OCI-LY7 (cell line): ENCODE results near the gene GP1BA. TPM values are rescaled to one million over a fixed set of nuclear protein-coding genes. Genes with fewer than 3 reads are reported as not detected.

Experiments
- BruUV-seq: library from RNA; stranded (reverse); fragments of 400-500 nt; replicated peaks from 2 replicates; lab custom pipeline; 2021; lab: Mats Ljungman, UMichigan
- CTCF ChIA-PET: fragments of 300-600 bp; sonication (Branson Sonifier 250); formaldehyde crosslinking; loops from one replicate; lab custom pipeline; 2022; ENCODE audit warnings: antibody characterized with exemption; ENCODE audit not compliant: unreplicated experiment; lab: Charles Lee
- POLR2A ChIA-PET: fragments of 300-600 bp; sonication (Branson Sonifier 250); formaldehyde crosslinking; loops from one replicate; lab custom pipeline; 2022; ENCODE audit warnings: antibody characterized with exemption; lab: Charles Lee
- DNase-seq: peaks from one replicate; pipeline ENCODE4 v3.0.0-alpha.2; 2015; ENCODE audit warnings: low spot score
- H2AFZ ChIP-seq: fragments of 200-600 bp; sonication (generic), shearing (Covaris generic); 2 replicates; pipeline ENCODE4 v1.6.1; 2014; ENCODE audit warnings: mild to moderate bottlenecking, antibody characterized with exemption, low read length, moderate library complexity
- H3K27ac ChIP-seq: fragments of 200-600 bp; sonication (generic); 2 replicates; pipeline ENCODE4 v1.5.1; 2014; ENCODE audit warnings: mixed run types, low read depth, mild to moderate bottlenecking, moderate library complexity, low read length, inconsistent platforms; ENCODE audit not compliant: poor library complexity, severe bottlenecking
- H3K36me3 ChIP-seq: fragments of 200-600 bp; sonication (generic); 2 replicates; pipeline ENCODE4 v1.6.1; 2014; ENCODE audit warnings: mild to moderate bottlenecking, antibody characterized with exemption, low read length, moderate library complexity, mixed read lengths; ENCODE audit not compliant: insufficient read depth
- H3K4me1 ChIP-seq: fragments of 200-600 bp; sonication (generic); 2 replicates; pipeline ENCODE4 v1.5.1; 2014; ENCODE audit warnings: mild to moderate bottlenecking, low read length; ENCODE audit not compliant: insufficient read depth, poor library complexity, severe bottlenecking
- H3K4me2 ChIP-seq: fragments of 200-600 bp; sonication (generic); 2 replicates; pipeline ENCODE4 v1.6.1; 2014; ENCODE audit warnings: mild to moderate bottlenecking, low read length
- H3K4me3 ChIP-seq: fragments of 200-600 bp; sonication (generic); 2 replicates; pipeline ENCODE4 v1.5.1; 2014; ENCODE audit warnings: mild to moderate bottlenecking, low read depth, low read length; ENCODE audit not compliant: poor library complexity, severe bottlenecking
- H3K79me2 ChIP-seq: fragments of 200-600 bp; sonication (generic); 2 replicates; pipeline ENCODE4 v1.6.1; 2016; ENCODE audit warnings: low read depth, mild to moderate bottlenecking, low read length, moderate library complexity, mixed read lengths; ENCODE audit not compliant: insufficient read depth
- H3K9me2 ChIP-seq: fragments of 200-600 bp; sonication (generic); 2 replicates; pipeline ENCODE4 v1.6.1; 2016; ENCODE audit warnings: mild to moderate bottlenecking, low read length, mixed read lengths; ENCODE audit not compliant: insufficient read depth
- H3K9me3 ChIP-seq: fragments of 200-600 bp; sonication (generic); 2 replicates; pipeline ENCODE4 v1.6.1; 2014; ENCODE audit warnings: mild to moderate bottlenecking, mixed run types, low read length, mixed read lengths
- H4K20me1 ChIP-seq: fragments of 200-600 bp; sonication (generic); 2 replicates; pipeline ENCODE4 v1.6.1; 2014; ENCODE audit warnings: mild to moderate bottlenecking, antibody characterized with exemption, low read length, moderate library complexity, mixed read lengths; ENCODE audit not compliant: insufficient read depth
- EZH2phosphoT487 ChIP-seq: fragments of 200-600 bp; sonication (generic); IDR thresholded peaks from 2 replicates; pipeline ENCODE4 v1.6.1; 2018; ENCODE audit warnings: low read depth, borderline replicate concordance, mild to moderate bottlenecking, mixed run types, antibody characterized with exemption, low read length, moderate library complexity, mixed read lengths
- intact Hi-C: fragments of 100-400 bp; cut with micrococcal nuclease; formaldehyde crosslinking; loops from one replicate; pipeline ENCODE4 v1.10.0; 2022; ENCODE audit not compliant: unreplicated experiment
- total RNA-seq, 2 experiments: library from RNA; depleted of rRNA in 1 of 2; stranded (reverse); fragments of >200 nt in 1 of 2; shearing (Covaris generic) in 1 of 2; gene quantifications; 2 replicates each; pipeline ENCODE4 v1.2.3, GENCODE V29; 2014 to 2022
- TF ChIP-seq, protein P1 (sequence below): fragments of 200-600 bp; sonication (generic); conservative IDR thresholded peaks from 2 replicates; pipeline ENCODE4 v1.5.1; 2014; ENCODE audit warnings: mild to moderate bottlenecking, antibody characterized with exemption, low read length, moderate library complexity, mixed read lengths

Gene GP1BA
- total RNA-seq, 2 experiments from 2014 or later = not detected

DNA sequence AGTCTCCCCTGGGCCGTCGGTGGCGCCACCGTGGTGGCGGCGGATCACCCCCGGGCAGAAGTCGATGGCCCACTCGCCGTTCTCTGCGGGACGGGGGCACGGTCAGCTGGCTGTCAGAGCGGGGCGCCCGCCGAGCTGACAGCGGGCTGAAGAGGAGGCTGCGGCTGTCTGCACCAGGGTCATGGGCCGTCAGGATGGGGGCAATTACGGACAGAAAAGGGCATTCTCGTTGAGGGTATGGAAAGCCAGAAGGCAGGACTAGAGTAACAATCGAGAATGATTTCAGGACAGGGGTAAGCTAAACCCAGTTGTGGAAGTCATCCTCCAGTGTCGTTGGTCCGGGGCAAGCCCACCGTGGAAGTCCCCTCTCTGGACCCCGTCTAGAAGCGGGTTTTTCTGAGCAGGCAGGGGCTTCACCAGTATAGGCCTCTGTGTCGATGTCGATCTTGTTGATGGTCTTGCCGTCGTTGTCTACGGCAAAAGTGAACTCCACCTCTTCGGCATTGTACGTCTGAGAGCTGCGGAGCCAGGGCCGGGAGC lies 30.9 kb upstream of the GP1BA start:
- H3K27ac ChIP-seq = no peak overlapping the region
- H3K4me3 ChIP-seq = peak overlapping the region; percentile 43
- peaks cover 11% of the 10 kb centered on the region; the same call in 1 of the 2 replicates for H3K36me3 ChIP-seq
- H2AFZ ChIP-seq = no peak overlapping the region
- CTCF ChIA-PET = no interaction called here
- no peaks in the 10 kb centered on the region for H3K79me2 ChIP-seq
- peak overlapping the region; percentile 40 for H3K4me2 ChIP-seq
- TF ChIP-seq EZH2phosphoT487 = no peak
- TF ChIP-seq, protein P1, sequence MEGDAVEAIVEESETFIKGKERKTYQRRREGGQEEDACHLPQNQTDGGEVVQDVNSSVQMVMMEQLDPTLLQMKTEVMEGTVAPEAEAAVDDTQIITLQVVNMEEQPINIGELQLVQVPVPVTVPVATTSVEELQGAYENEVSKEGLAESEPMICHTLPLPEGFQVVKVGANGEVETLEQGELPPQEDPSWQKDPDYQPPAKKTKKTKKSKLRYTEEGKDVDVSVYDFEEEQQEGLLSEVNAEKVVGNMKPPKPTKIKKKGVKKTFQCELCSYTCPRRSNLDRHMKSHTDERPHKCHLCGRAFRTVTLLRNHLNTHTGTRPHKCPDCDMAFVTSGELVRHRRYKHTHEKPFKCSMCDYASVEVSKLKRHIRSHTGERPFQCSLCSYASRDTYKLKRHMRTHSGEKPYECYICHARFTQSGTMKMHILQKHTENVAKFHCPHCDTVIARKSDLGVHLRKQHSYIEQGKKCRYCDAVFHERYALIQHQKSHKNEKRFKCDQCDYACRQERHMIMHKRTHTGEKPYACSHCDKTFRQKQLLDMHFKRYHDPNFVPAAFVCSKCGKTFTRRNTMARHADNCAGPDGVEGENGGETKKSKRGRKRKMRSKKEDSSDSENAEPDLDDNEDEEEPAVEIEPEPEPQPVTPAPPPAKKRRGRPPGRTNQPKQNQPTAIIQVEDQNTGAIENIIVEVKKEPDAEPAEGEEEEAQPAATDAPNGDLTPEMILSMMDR = no peak
- no peaks in the 10 kb centered on the region for H3K9me3 ChIP-seq
- H4K20me1 ChIP-seq = no peaks in the 10 kb centered on the region
- DNase-seq = no peak
- peaks cover 9% of the 10 kb centered on the region for H3K4me1 ChIP-seq
- H3K9me2 ChIP-seq = no peaks in the 10 kb centered on the region
- POLR2A ChIA-PET = no interaction called here
- intact Hi-C loops = loop anchor here (5.0 to 10.0 kb wide), 2 partner anchors 266 to 334 kb away; no protein-coding TSS in a partner anchor
- no TSS peak for BruUV-seq

DNA sequence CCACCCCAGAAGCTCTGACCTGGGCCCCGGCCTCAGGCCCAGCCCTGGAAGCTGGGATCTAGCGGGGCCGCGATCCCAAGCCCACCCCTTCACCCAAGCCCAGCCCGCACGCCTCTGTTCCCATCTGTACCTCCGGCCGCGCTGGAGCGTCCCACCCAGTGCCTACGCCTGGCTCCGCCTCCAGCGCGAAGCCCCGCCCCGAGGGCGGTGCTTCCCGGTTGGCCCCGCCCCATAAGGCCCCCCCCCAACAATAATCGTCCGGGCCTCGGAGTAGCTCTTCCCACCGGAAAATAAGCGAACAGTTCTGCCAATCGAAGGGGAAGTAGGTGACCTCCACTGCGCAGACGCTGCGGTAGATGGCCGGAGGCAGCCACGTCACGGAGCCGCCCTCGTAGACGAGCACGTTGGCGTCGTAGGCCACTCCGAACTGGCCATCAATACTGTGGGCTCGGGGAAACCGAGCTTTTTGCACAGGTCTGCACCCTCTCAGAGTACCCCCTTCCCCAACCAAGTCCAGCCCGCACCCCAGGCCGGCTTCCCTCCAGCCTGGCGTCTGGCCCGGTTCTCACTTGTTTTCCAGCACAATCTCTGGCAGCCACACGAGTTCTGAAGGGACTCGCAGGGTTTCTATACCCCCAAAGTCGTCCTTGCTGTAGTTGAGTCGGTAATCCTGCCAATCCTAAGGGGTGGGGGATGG lies 30.3 kb upstream of the GP1BA start:
- H2AFZ ChIP-seq = no peak overlapping the region
- TF ChIP-seq, protein P1 = no peak
- TF ChIP-seq EZH2phosphoT487 = no peak
- POLR2A ChIA-PET = no interaction called here
- no peaks in the 10 kb centered on the region for H4K20me1 ChIP-seq
- intact Hi-C loops = loop anchor here (5.0 to 10.0 kb wide), 2 partner anchors 267 to 334 kb away; no protein-coding TSS in a partner anchor
- H3K4me3 ChIP-seq = no peak overlapping the region
- CTCF ChIA-PET = no interaction called here
- H3K79me2 ChIP-seq = no peaks in the 10 kb centered on the region
- no TSS peak for BruUV-seq
- H3K36me3 ChIP-seq = peaks cover 7% of the 10 kb centered on the region; the same call in 1 of the 2 replicates
- H3K4me1 ChIP-seq = peaks cover 9% of the 10 kb centered on the region
- no peaks in the 10 kb centered on the region for H3K9me2 ChIP-seq
- DNase-seq = no peak
- no peaks in the 10 kb centered on the region for H3K9me3 ChIP-seq
- H3K4me2 ChIP-seq = no peak overlapping the region
- H3K27ac ChIP-seq = no peak overlapping the region

DNA sequence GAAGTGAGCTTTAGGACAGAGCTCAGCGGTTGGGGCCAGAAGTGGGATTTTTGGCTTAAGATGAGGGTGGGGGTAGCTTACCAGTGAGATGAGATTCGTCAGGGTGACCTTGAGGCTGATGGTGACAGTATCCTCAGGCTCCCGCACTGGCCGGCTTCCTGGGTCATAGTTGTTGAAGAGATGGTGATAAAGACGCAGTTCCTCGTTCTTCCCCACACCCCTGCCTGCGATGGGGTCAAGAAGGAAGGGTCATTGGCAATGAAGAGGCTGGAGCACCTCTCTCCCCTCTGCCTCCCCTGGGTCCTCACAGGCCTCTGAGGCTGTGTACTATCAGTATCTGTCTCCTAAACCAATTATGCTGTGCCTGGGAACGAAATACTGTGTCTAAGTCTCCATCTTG lies 29.5 kb upstream of the GP1BA start:
- no TSS peak for BruUV-seq
- ChIA-PET POLR2A (no interaction called here), CTCF (interaction anchor here (0.7 kb wide), 1 partner anchor 171 kb away, joined by 4 read pairs; the partner anchor contains the start of gene MED11)
- peaks cover 9% of the 10 kb centered on the region for H3K4me1 ChIP-seq
- no peak for DNase-seq
- no peaks in the 10 kb centered on the region for H3K9me3 ChIP-seq
- no peaks in the 10 kb centered on the region for H3K79me2 ChIP-seq
- H3K27ac ChIP-seq = no peak overlapping the region
- no peaks in the 10 kb centered on the region for H3K36me3 ChIP-seq
- H3K9me2 ChIP-seq = no peaks in the 10 kb centered on the region
- H2AFZ ChIP-seq = no peak overlapping the region
- H3K4me3 ChIP-seq = no peak overlapping the region
- H3K4me2 ChIP-seq = no peak overlapping the region; the same call in 1 of the 2 replicates
- no peaks in the 10 kb centered on the region for H4K20me1 ChIP-seq
- intact Hi-C loops = loop anchor here (5.0 to 10.0 kb wide), 2 partner anchors 268 to 335 kb away; no protein-coding TSS in a partner anchor
- TF ChIP-seq EZH2phosphoT487 = no peak
- TF ChIP-seq, protein P1 = no peak
